ENCODE data around the gene FADS6.

Gene FADS6

GRCh38 chr17:74854792-74855191, 38.6 kb downstream of the FADS6 start:
- no peak for DNase-seq (ENCODE audit: low read depth in 3 of 3)

GRCh38 chr17:74853669-74854068, 39.8 kb downstream of the FADS6 start:
- no peak for DNase-seq (ENCODE audit: low read depth in 3 of 3)

- DNase-seq (ENCODE audit: low read depth in 3 of 3) = no peak
Observed at GRCh38 chr17:74853048-74853397, 40.4 kb downstream of the FADS6 start.

- DNase-seq (ENCODE audit: low read depth in 3 of 3) = peak; percentile 33 to 61 (median 35)
Observed at GRCh38 chr17:74852237-74853047, 41.0 kb downstream of the FADS6 start.

GRCh38 chr17:74851612-74852236, 41.7 kb downstream of the FADS6 start:
- no peak for DNase-seq (ENCODE audit: low read depth in 3 of 3)

- DNase-seq (ENCODE audit: low read depth in 3 of 3) = no peak
Observed at GRCh38 chr17:74850914-74851313, 42.5 kb downstream of the FADS6 start.

DNA sequence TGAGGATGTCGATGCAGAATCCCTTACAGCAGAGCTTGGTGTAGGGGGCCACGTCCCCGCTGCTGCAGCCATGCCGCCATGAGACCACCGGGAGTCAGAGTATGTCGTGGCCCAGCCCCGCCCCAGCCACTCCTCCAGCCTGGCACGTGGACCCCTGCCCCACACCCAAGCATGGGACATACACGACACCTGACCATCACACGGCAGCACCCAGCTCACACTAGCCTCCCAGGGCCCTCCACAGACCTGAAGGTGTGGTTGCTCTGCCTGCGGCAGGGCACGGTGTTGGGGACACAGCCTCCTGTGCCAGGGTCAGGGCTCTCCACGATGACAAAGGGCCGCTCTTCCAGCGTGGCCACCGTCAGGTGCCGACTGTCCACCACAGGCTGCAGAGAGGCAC, 43.1 kb downstream of the FADS6 start:
- no peak for DNase-seq (ENCODE audit: low read depth in 3 of 3)

- no peak for DNase-seq (ENCODE audit: low read depth in 3 of 3)
Observed at GRCh38 chr17:74848656-74849399, 44.6 kb downstream of the FADS6 start.

- DNase-seq (ENCODE audit: low read depth in 3 of 3) = no peak
Observed at GRCh38 chr17:74846621-74847020, 46.8 kb downstream of the FADS6 start.

- no peak for DNase-seq (ENCODE audit: low read depth in 3 of 3)
Observed at GRCh38 chr17:74843352-74843627, 50.1 kb downstream of the FADS6 start.

DNA sequence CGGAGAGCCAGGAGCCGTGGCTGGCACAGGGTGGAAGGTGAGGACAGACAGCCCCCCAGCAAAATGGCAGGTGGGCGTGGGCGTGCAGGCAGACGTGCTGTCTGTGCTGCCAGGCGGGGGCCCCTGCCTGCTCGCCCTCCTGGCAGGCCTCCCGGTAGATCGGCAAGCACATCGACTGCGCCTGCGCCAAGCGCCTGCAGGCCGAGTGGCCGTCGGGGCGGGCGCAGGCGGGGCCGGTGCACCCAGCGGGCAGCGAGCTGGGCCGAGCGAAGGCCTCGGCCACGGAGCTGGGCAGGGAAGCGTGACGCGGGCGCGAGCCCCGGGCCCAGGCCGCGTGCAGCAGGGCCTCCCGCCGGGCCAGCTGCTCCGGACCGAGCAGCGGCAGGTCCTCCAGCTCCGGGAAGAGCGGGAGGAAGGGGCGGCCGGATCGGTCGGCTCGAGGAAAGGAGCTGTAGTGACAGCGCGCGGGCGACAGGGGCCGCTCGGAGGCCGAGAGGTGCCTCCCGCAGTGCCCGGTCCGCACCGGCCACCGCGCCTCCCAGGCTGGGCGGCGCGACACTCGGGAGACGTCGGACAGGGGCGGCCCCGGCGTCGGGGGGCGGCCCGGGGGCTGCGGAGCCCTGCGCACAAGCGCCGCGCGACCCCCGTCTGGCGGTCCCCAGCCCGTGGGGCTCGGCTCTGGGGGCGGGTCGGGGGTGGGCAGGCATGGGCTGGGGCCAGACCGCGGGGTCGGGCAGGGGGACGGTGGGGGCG, 50.7 kb downstream of the FADS6 start:
- DNase-seq (ENCODE audit: low read depth in 3 of 3) = no peak

DNA sequence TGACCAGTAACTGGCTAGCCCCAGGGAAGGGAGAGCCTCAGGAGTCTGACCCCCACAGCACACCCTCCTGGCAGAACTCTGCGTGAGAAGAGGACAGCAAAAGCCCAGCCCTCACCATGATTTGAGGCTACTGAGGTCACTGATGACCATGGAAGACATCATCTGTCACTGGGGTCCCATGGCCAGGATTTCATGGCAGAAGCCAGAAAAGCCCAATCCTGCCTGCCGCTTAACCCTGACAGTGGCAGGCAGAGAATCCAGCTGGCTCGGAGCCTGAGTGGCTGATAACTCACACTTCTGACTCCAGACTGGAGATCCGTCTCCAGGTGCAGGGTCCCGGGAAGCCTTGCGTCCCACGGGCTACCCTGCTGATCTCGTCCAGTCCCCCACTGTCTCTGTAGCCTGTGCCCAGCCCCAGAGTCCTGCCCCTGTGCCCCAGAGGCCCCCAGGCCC, 51.3 kb downstream of the FADS6 start:
- DNase-seq (ENCODE audit: low read depth in 3 of 3) = no peak

- DNase-seq (ENCODE audit: low read depth in 3 of 3) = no peak
Observed at GRCh38 chr17:74840989-74841666, 52.3 kb downstream of the FADS6 start.

DNA sequence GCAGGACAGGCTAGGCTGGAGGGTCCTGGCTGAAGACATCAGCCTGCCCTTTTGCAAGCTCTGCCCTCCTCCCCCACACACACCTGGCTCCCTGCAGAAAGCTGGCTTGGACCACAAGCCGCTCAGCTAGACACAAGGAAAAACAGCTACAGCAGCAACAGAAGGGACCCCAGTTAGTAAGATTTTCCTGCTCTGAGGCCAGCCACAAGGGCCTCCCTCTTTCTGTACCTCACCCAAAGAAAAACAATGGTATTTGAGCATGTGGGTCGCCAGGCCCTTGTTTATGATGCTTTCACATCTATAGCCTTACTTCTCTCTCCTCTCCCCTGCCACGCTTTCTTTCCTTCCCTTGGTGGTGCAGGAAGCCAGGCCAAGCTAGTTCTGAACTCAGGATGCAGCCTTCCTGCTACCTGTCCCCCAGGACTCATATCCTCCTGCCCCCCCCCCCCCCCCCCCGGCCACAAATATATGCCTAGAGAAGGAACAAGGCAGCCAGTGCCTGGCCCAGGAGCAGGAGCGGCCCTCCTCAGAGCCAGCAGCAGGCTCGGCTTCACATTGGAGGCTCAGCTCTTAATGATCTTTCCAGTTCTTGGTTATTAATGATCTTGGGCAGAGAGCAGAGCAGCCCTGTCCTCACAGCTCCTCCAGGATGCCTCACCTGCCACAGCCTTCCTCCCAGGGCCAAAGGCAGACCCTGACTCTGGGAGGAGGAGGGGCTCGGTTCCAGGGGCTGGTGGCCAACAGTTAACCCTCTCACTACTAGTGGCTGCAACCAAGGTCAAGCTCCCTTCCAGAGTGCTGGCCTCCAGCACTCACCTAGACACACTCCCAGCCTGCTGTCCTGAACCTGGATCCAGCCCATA, 53.2 kb downstream of the FADS6 start:
- DNase-seq (ENCODE audit: low read depth in 3 of 3) = no peak

DNA sequence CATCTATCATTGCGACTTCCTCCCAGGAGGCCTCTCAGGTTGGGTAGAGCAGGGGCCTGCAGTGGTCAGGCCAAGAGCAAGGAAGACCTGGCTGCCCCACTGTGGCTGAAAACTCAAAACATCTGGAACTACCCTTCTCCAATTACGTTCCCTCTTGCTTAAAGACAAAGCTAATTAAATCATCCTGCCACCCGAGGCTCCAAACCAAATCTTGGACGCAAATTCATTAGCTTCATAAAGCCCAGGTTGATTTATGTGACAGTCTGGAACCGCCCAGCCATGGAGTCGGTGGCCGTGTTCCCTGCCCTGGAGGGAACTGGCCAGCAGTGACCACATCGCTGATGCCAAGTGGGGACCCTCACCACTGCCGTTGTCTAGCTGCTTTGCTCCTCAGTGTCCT, 55.2 kb downstream of the FADS6 start:
- no peak for DNase-seq (ENCODE audit: low read depth in 3 of 3)

- DNase-seq (ENCODE audit: low read depth in 3 of 3) = no peak
Observed at GRCh38 chr17:74836691-74837467, 56.6 kb downstream of the FADS6 start.

- no peak for DNase-seq (ENCODE audit: low read depth in 3 of 3)
Observed at GRCh38 chr17:74836191-74836590, 57.2 kb downstream of the FADS6 start.

GRCh38 chr17:74833501-74834377, 59.7 kb downstream of the FADS6 start:
- no peak for DNase-seq (ENCODE audit: low read depth in 3 of 3)

GRCh38 chr17:74832421-74832820, 61.0 kb downstream of the FADS6 start:
- no peak for DNase-seq (ENCODE audit: low read depth in 3 of 3)
